ENCODE results near the gene GPRC5D.

DNA sequence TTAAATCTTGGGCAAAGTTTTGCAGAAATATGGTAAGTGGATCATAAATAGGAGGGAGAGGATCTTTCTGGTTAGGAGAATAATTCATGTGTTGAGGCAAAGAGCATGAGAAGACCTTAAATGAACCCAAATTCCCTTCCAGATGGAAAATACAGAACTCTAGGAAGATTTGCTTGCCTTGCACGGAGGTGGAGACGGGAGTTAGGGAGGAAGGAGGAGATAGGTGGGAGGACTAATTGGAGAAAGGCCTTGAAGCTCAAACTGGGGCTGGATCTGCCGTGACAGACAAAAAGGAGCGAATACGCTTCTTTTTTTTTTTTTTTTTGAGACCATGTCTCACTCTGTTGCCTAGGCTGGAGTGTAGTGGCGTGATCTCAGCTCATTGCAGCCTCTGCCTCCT is 54.7 kb downstream of the GPRC5D start:
- TF ChIP-seq POLR2AphosphoS5 (IDR thresholded peaks at IDR 0.05) (no peak), POLR2A (IDR thresholded peaks at IDR 0.05) (no peak)
